CD4-positive, alpha-beta T cell (primary cell): Measurements from ENCODE around the gene CLEC5A. TPM values are rescaled to one million over a fixed set of nuclear protein-coding genes. Genes with fewer than 3 reads are reported as not detected.

Source experiments
- ATAC-seq: fragments of 200-7000 bp; cut with Tn5 transposase; one replicate; pipeline ENCODE4 v1.10.0; 2022; ENCODE audit warnings: mild to moderate bottlenecking; ENCODE audit not compliant: poor library complexity
- CTCF ChIA-PET: fragments of 350-600 bp; sonication (Branson Sonifier 250); formaldehyde crosslinking; loops from one replicate; lab custom pipeline; 2021; ENCODE audit warnings: antibody characterized with exemption, inconsistent platforms; lab: Charles Lee
- POLR2A ChIA-PET: fragments of 350-600 bp; sonication (Branson Sonifier 250); formaldehyde crosslinking; loops from one replicate; lab custom pipeline; 2021; ENCODE audit warnings: antibody characterized with exemption, inconsistent platforms; lab: Charles Lee
- DNase-seq, 14 experiments: peaks; one replicate each; pipeline ENCODE4 v3.0.0-alpha.2; 2013 to 2020; ENCODE audit warnings: mixed read lengths in 2 of 14
- H3K27ac ChIP-seq, 2 donors: one replicate each; pipeline versions ENCODE4 v1.5.1 to v1.7.0; 2013; ENCODE audit warnings: low read length in 2 of 2, low read depth in 1 of 2, mild to moderate bottlenecking in 1 of 2
- H3K27me3 ChIP-seq, 2 experiments: 1 replicate in 1 of 2; 2 replicates in 1 of 2; pipeline versions ENCODE4 v1.6.1 to v1.7.0; 2013; ENCODE audit warnings: low read length in 2 of 2, control low read depth in 1 of 2, mild to moderate bottlenecking in 1 of 2, moderate library complexity in 1 of 2; ENCODE audit not compliant: insufficient read depth in 2 of 2, control insufficient read depth in 1 of 2
- H3K36me3 ChIP-seq: one replicate; pipeline ENCODE4 v1.6.1; 2013; ENCODE audit warnings: low read length, control low read depth; ENCODE audit not compliant: insufficient read depth
- H3K4me1 ChIP-seq: one replicate; pipeline ENCODE4 v1.6.1; 2013; ENCODE audit warnings: low read length, control low read depth; ENCODE audit not compliant: insufficient read depth
- H3K4me3 ChIP-seq: one replicate; pipeline ENCODE4 v1.5.1; 2013; ENCODE audit warnings: mild to moderate bottlenecking, low read length, moderate library complexity
- H3K9me3 ChIP-seq, 2 experiments: 1 replicate in 1 of 2; 2 replicates in 1 of 2; pipeline versions ENCODE4 v1.6.1 to v1.7.0; 2013; ENCODE audit warnings: low read length in 2 of 2, mild to moderate bottlenecking in 2 of 2, control low read depth in 1 of 2, moderate library complexity in 1 of 2; ENCODE audit not compliant: control insufficient read depth in 1 of 2, insufficient read depth in 1 of 2
- H3K27ac Mint-ChIP-seq: one replicate; pipeline ENCODE4 v1.8.0; 2020; ENCODE audit warnings: mixed read lengths
- H3K27me3 Mint-ChIP-seq: one replicate; pipeline ENCODE4 v1.8.0; 2021; ENCODE audit warnings: mixed read lengths
- H3K36me3 Mint-ChIP-seq: one replicate; pipeline ENCODE4 v1.8.0; 2021; ENCODE audit warnings: low read depth, mixed read lengths
- H3K4me1 Mint-ChIP-seq: one replicate; pipeline ENCODE4 v1.8.0; 2021; ENCODE audit warnings: low read depth, mixed read lengths
- H3K4me3 Mint-ChIP-seq: one replicate; pipeline ENCODE4 v1.8.0; 2020; ENCODE audit warnings: mild to moderate bottlenecking, mixed read lengths
- H3K9me3 Mint-ChIP-seq: one replicate; pipeline ENCODE4 v1.8.0; 2020; ENCODE audit warnings: mixed read lengths
- CTCF ChIP-seq: fragments of 200-600 bp; IDR thresholded peaks from one replicate; pipeline ENCODE4 v1.8.0; 2022; ENCODE audit warnings: antibody characterized with exemption, mild to moderate bottlenecking
- intact Hi-C, 2 experiments: fragments of 100-400 bp; cut with DNase I in 1 of 2; cut with micrococcal nuclease in 1 of 2; formaldehyde crosslinking; loops; one replicate each; pipeline versions ENCODE4 v1.15.1 to v1.9.0; 2023 to 2025; cut with DNase I, micrococcal nuclease
- total RNA-seq, 174 experiments: library from RNA in 2 of 174; stranded (reverse) in 2 of 174; gene quantifications; one replicate each; pipeline ENCODE4 v1.2.3 and lab custom pipeline; 2021 to 2026

Gene CLEC5A
- total RNA-seq, 2 experiments from 2014 or later, result not detected

- Histone ChIP-seq H3K27ac (no peak overlapping the region), H3K27me3 (peaks cover 0 to 2% of the 10 kb centered on the region in 2 experiments), H3K36me3 (no peaks in the 10 kb centered on the region), H3K9me3 (peaks cover 0 to 17% of the 10 kb centered on the region in 2 experiments), H3K4me1 (no peaks in the 10 kb centered on the region), H3K4me3 (no peak overlapping the region)
- Mint-ChIP-seq H3K27ac (no peak overlapping the region), H3K9me3 (peaks cover 3% of the 10 kb centered on the region), H3K36me3 (no peaks in the 10 kb centered on the region), H3K4me1 (no peaks in the 10 kb centered on the region), H3K27me3 (peaks cover 5% of the 10 kb centered on the region), H3K4me3 (no peak overlapping the region)
- ATAC-seq (no peak), DNase-seq (no peak)
- ChIA-PET POLR2A (no interaction called here), CTCF (no interaction called here)
- no peak for TF ChIP-seq CTCF
- intact Hi-C loops, result no loop called here
Observed at GRCh38 chr7:141880960-141881359, 65.8 kb downstream of the CLEC5A start.

GRCh38 chr7:141877365-141877764 is 69.4 kb downstream of the CLEC5A start:
- Mint-ChIP-seq H3K27ac (no peak overlapping the region), H3K36me3 (no peaks in the 10 kb centered on the region), H3K4me3 (no peak overlapping the region), H3K27me3 (peaks cover 5% of the 10 kb centered on the region), H3K9me3 (peaks cover 3% of the 10 kb centered on the region), H3K4me1 (no peaks in the 10 kb centered on the region)
- no peak for TF ChIP-seq CTCF
- intact Hi-C loops, result no loop called here
- Histone ChIP-seq H3K4me1 (no peaks in the 10 kb centered on the region), H3K27me3 (peaks cover 0 to 2% of the 10 kb centered on the region in 2 experiments), H3K4me3 (no peak overlapping the region), H3K9me3 (peaks cover 0 to 13% of the 10 kb centered on the region in 2 experiments), H3K27ac (no peak overlapping the region), H3K36me3 (no peaks in the 10 kb centered on the region)
- ATAC-seq, result no peak
- POLR2A ChIA-PET, result no interaction called here
- DNase-seq, result no peak
- CTCF ChIA-PET, result no interaction called here

Other genes with a start within 250 kb of the CLEC5A start
- 10 to 100 TPM; 39.2 to 41.1 TPM for gene DENND11, start 244.8 kb downstream of the CLEC5A start, total RNA-seq
- gene WEE2, start 238.6 kb downstream of the CLEC5A start, total RNA-seq, result under 1 TPM; 0.08 to 0.14 TPM
- 100 to 1,000 TPM; 108 to 116 TPM for gene SSBP1, start 208.6 kb downstream of the CLEC5A start, total RNA-seq
- under 1 TPM; 0.25 to 0.31 TPM for gene TAS2R3, start 182.9 kb downstream of the CLEC5A start, total RNA-seq
- under 1 TPM; 0.16 to 0.17 TPM for gene TAS2R4, start 170.3 kb downstream of the CLEC5A start, total RNA-seq
- gene TAS2R5, start 156.8 kb downstream of the CLEC5A start, total RNA-seq, result under 1 TPM; 0.47 to 0.56 TPM
- not detected for gene PRSS37, start 105.5 kb downstream of the CLEC5A start, total RNA-seq
- gene OR9A4, start 30.6 kb downstream of the CLEC5A start, total RNA-seq, result not detected
- not detected for gene TAS2R38, start 26.8 kb upstream of the CLEC5A start, total RNA-seq
- gene MGAM, start 48.9 kb upstream of the CLEC5A start, total RNA-seq, result not detected
- gene MGAM2, start 164.7 kb upstream of the CLEC5A start, total RNA-seq, result not detected